Sigmoid colon (tissue), 4 donors: ENCODE results near the gene ARID2.

ENCODE experiments used
- CTCF ChIP-seq, 4 experiments: fragments of 450-650 bp in 3 of 4; fragments of 200-600 bp in 1 of 4; IDR thresholded peaks; one replicate each; pipeline ENCODE4 v1.5.1; 2016 to 2019; ENCODE audit warnings: antibody characterized with exemption in 4 of 4, mild to moderate bottlenecking in 3 of 4, moderate library complexity in 2 of 4
- POLR2A ChIP-seq, 2 donors: fragments of 450-650 bp; IDR thresholded peaks; one replicate each; pipeline ENCODE4 v1.6.1; 2016; ENCODE audit warnings: antibody characterized with exemption in 2 of 2, mild to moderate bottlenecking in 2 of 2, moderate library complexity in 2 of 2
- POLR2AphosphoS5 ChIP-seq, 4 donors: sonication (generic); formaldehyde crosslinking; IDR thresholded peaks; one replicate each; pipeline ENCODE4 v1.6.1; 2017; ENCODE audit warnings: antibody characterized with exemption in 4 of 4

DNA sequence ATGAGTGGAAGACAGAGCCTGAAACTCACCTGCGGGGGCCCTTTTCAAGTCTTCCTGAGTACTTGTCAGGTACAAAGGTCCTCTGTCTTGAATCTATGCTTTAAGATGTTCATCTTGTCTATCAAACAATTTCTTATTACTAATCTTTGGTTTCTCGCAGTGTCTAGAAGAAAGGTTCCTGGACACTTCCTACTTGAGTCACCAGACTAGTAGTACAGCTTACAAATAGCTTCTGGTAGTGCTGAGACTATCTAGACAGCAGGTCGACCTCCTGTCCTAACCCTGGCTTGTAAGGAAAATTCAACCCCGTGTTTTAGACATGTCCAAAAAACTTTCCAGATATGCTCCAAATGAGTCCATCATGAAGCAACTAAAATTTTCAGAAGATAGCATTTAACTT, 11.2 kb upstream of the ARID2 start:
- TF ChIP-seq CTCF (IDR thresholded peaks at IDR 0.05), result no peak
- no peak for TF ChIP-seq POLR2AphosphoS5 (IDR thresholded peaks at IDR 0.05)
- no peak for TF ChIP-seq POLR2A (IDR thresholded peaks at IDR 0.05)
